HL-60 (cell line): Measurements from ENCODE around the gene ARHGAP10.

Experiments
- DNase-seq, 2 experiments: peaks; one replicate each; pipeline ENCODE4 v3.0.0-alpha.2; 2010 to 2020; ENCODE audit warnings: low read depth in 1 of 2, low spot score in 1 of 2
- H3K27ac ChIP-seq: fragments of 250-450 bp; sonication (Bioruptor Pico); replicated peaks from 2 replicates; pipeline ENCODE4 v1.5.1; 2020; ENCODE audit warnings: mild to moderate bottlenecking, moderate library complexity
- H3K27me3 ChIP-seq: fragments of 250-450 bp; sonication (Bioruptor Pico); 2 replicates; pipeline ENCODE4 v1.5.1; 2021; ENCODE audit warnings: mild to moderate bottlenecking, moderate library complexity; ENCODE audit not compliant: insufficient read depth, poor library complexity, severe bottlenecking
- H3K4me3 ChIP-seq: replicated peaks from 2 replicates; pipeline ENCODE4 v1.5.1; 2011; ENCODE audit warnings: mild to moderate bottlenecking, control low read depth, low read length; ENCODE audit not compliant: insufficient read depth
- GABPA ChIP-seq: IDR thresholded peaks from 2 replicates; pipeline ENCODE4 v1.6.1; 2012; ENCODE audit warnings: low read depth
- POLR2AphosphoS5 ChIP-seq: IDR thresholded peaks from 2 replicates; pipeline ENCODE4 v1.6.1; 2012; ENCODE audit warnings: low read depth
- SPI1 ChIP-seq: IDR thresholded peaks from 2 replicates; pipeline ENCODE4 v1.6.1; 2012; ENCODE audit warnings: low read depth, mild to moderate bottlenecking, borderline replicate concordance
- TF ChIP-seq, protein P1 (sequence below): IDR thresholded peaks from 2 replicates; pipeline ENCODE4 v1.6.1; 2012; ENCODE audit warnings: low read depth; ENCODE audit not compliant: insufficient replicate concordance
- TF ChIP-seq, protein P2 (sequence below): IDR thresholded peaks from one replicate; pipeline ENCODE4 v1.5.1; 2011; ENCODE audit warnings: low read length, control low read depth, inconsistent platforms; ENCODE audit not compliant: insufficient read depth

ARHGAP10 gene

DNA sequence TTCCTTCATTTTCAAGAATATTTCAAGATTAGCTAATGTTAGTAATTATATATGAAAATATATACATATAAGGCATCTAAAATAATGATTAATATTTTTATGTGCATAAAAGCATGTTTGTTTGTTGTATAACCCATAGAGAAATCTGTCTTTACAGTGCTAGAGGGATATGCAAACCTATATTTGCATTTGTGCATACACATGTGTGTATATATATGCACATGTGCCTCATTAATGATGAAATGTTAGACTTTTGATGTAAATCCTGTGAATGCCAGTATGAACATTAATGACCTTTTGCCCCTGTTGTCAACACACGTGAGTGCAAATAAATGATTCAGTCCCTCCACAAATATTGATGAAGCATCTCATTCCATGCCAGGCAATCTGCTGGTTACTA, 197.9 kb downstream of the ARHGAP10 start:
- TF ChIP-seq, protein P1, sequence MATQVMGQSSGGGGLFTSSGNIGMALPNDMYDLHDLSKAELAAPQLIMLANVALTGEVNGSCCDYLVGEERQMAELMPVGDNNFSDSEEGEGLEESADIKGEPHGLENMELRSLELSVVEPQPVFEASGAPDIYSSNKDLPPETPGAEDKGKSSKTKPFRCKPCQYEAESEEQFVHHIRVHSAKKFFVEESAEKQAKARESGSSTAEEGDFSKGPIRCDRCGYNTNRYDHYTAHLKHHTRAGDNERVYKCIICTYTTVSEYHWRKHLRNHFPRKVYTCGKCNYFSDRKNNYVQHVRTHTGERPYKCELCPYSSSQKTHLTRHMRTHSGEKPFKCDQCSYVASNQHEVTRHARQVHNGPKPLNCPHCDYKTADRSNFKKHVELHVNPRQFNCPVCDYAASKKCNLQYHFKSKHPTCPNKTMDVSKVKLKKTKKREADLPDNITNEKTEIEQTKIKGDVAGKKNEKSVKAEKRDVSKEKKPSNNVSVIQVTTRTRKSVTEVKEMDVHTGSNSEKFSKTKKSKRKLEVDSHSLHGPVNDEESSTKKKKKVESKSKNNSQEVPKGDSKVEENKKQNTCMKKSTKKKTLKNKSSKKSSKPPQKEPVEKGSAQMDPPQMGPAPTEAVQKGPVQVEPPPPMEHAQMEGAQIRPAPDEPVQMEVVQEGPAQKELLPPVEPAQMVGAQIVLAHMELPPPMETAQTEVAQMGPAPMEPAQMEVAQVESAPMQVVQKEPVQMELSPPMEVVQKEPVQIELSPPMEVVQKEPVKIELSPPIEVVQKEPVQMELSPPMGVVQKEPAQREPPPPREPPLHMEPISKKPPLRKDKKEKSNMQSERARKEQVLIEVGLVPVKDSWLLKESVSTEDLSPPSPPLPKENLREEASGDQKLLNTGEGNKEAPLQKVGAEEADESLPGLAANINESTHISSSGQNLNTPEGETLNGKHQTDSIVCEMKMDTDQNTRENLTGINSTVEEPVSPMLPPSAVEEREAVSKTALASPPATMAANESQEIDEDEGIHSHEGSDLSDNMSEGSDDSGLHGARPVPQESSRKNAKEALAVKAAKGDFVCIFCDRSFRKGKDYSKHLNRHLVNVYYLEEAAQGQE = no peak
- TF ChIP-seq GABPA = no peak
- no peak for TF ChIP-seq SPI1
- no peak for DNase-seq
- Histone ChIP-seq H3K27me3 (no peaks in the 10 kb centered on the region), H3K27ac (no peak overlapping the region), H3K4me3 (no peak overlapping the region)

DNA sequence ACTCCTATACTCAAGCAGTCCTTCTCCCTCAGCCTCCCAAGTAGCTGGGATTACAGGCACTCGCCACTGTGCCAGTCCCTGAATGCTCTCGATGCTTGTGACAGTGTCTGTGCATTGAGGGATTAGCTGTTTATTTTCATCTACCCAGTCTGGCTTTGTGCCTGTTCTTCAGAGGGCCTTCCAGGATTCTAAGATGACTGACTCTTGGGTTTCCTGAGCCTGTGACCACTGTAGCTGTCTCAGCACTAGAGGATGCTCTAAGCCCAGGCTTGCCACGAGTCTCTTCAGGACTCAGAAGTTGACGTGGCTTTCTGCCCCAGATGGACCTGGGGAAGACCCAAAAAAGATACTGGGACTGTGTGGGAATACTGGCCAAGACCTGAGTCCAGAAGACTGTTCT, 201.4 kb downstream of the ARHGAP10 start:
- Histone ChIP-seq H3K27me3 (no peaks in the 10 kb centered on the region), H3K4me3 (no peak overlapping the region), H3K27ac (no peak overlapping the region)
- TF ChIP-seq, protein P1 = no peak
- no peak for TF ChIP-seq SPI1
- TF ChIP-seq, protein P2, sequence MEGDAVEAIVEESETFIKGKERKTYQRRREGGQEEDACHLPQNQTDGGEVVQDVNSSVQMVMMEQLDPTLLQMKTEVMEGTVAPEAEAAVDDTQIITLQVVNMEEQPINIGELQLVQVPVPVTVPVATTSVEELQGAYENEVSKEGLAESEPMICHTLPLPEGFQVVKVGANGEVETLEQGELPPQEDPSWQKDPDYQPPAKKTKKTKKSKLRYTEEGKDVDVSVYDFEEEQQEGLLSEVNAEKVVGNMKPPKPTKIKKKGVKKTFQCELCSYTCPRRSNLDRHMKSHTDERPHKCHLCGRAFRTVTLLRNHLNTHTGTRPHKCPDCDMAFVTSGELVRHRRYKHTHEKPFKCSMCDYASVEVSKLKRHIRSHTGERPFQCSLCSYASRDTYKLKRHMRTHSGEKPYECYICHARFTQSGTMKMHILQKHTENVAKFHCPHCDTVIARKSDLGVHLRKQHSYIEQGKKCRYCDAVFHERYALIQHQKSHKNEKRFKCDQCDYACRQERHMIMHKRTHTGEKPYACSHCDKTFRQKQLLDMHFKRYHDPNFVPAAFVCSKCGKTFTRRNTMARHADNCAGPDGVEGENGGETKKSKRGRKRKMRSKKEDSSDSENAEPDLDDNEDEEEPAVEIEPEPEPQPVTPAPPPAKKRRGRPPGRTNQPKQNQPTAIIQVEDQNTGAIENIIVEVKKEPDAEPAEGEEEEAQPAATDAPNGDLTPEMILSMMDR = no peak
- DNase-seq = no peak

DNA sequence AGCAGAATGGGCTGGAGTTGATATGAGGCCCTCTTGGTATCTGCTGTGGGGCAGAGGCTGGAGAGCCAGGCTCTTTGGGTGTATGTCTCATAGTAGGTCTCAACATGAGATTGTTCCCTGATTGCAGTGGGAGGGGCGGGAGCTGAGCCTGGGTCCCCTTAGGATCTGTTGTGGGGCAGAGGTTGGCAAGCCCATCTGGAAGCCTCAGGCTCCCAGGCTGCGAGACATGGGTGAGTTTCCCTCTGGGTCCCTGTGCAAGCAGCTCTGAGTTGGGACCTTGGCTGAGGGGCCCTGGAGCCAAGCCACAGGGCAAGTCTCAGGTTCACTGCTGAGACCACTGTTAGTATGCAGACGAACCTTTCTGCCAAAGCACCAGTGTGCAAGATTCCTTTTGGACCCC, 201.9 kb downstream of the ARHGAP10 start:
- no peak overlapping the region for H3K4me3 ChIP-seq
- H3K27me3 ChIP-seq = no peaks in the 10 kb centered on the region
- no peak for DNase-seq
- no peak overlapping the region for H3K27ac ChIP-seq
- TF ChIP-seq, protein P2 = no peak
- TF ChIP-seq GABPA (no peak), POLR2AphosphoS5 (no peak), SPI1 (no peak)
- TF ChIP-seq, protein P1 = no peak

DNA sequence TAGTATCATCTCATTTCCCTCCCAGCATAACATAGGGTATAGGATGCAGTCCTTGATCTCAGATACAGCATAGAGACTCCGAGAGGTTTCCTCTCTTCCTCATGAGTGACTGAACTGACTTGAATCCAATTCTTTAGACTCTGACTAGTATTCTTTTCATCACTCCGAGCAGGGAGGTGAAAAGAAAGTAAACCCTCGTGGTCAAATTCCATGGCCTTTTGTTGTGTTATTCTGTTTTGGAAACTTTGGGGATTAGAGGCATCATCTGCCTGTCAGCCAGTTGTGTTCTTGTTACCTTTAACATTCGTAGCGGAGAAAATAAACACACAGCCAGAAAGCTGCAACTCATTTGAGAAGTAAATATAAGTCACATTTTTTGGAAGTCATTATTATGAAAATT, 206.6 kb downstream of the ARHGAP10 start:
- TF ChIP-seq, protein P2 = no peak
- no peak for TF ChIP-seq SPI1
- Histone ChIP-seq H3K4me3 (no peak overlapping the region), H3K27ac (no peak overlapping the region), H3K27me3 (no peaks in the 10 kb centered on the region)
- no peak for DNase-seq
